Cardiac fibroblast (primary cell): ENCODE measurements around the gene GGTLC1.

Experiments used
- DNase-seq, 2 donors: peaks; one replicate each; pipeline versions ENCODE4 v3.0.0 to v3.0.0-alpha.2; 2010; ENCODE audit warnings: low read depth in 2 of 2
- H3K4me3 ChIP-seq, 2 donors: replicated peaks in 1 of 2; 1 replicate in 1 of 2; 2 replicates in 1 of 2; pipeline ENCODE4 v1.5.1; 2011; ENCODE audit warnings: low read depth in 2 of 2, low read length in 2 of 2, mild to moderate bottlenecking in 2 of 2, moderate library complexity in 1 of 2
- CTCF ChIP-seq: IDR thresholded peaks from one replicate; pipeline ENCODE4 v1.5.1; 2011; ENCODE audit warnings: low read depth, mild to moderate bottlenecking, low read length, inconsistent platforms

GGTLC1 gene

GRCh38 chr20:23988561-23988960 is at the start of gene GGTLC1:
Gene GGTLC1 (minus strand): TSS chr20:23988779. CDS start chr20:23986611, 2,168 bp downstream.
- no peak within 1 kb of the TSS for H3K4me3 ChIP-seq
- no peak for DNase-seq
- no peak for TF ChIP-seq CTCF

- DNase-seq = peak; percentile 12 to 35
- no peak overlapping the region for H3K4me3 ChIP-seq
- no peak for TF ChIP-seq CTCF
These were observed 46.2 kb upstream of the GGTLC1 start for GRCh38 chr20:24034820-24035219.

GRCh38 chr20:24033565-24033964 is 45.0 kb upstream of the GGTLC1 start:
- DNase-seq = no peak
- TF ChIP-seq CTCF = no peak
- H3K4me3 ChIP-seq = no peak overlapping the region

- H3K4me3 ChIP-seq = no peak overlapping the region
- no peak for DNase-seq
- TF ChIP-seq CTCF = no peak
These were observed 44.6 kb upstream of the GGTLC1 start for GRCh38 chr20:24033151-24033550.

GRCh38 chr20:24032400-24032898 is 43.9 kb upstream of the GGTLC1 start:
- no peak overlapping the region for H3K4me3 ChIP-seq
- TF ChIP-seq CTCF = no peak
- DNase-seq = no peak

GRCh38 chr20:24027229-24027628 is 38.6 kb upstream of the GGTLC1 start:
- TF ChIP-seq CTCF = no peak
- DNase-seq = peak; percentile 58 to 84
- H3K4me3 ChIP-seq = no peak overlapping the region

- no peak overlapping the region for H3K4me3 ChIP-seq
- DNase-seq = no peak
- TF ChIP-seq CTCF = no peak
These were observed 34.1 kb upstream of the GGTLC1 start for GRCh38 chr20:24022621-24023180.
